K562 treated with DMSO at 1 percent for 48 hours (cell line): ENCODE results near the gene OR52H1. TPM values are rescaled to one million over a fixed set of nuclear protein-coding genes. Genes with fewer than 3 reads are reported as not detected.

Source experiments
- total RNA-seq: library from RNA; unstranded; fragments of 300-600 nt; gene quantifications from 2 replicates; pipeline ENCODE4 v1.2.3, GENCODE V29; 2022; ENCODE audit warnings: low replicate concordance; ENCODE audit errors: extremely low read depth

OR52H1 gene
- not detected in 2 replicates for total RNA-seq

GRCh38 chr11:5548440-5548839, at the start of gene OR52H1:
TSS of gene OR52H1 (minus strand) at chr11:5548540. CDS start at chr11:5545505, 3,035 bp downstream.

DNA sequence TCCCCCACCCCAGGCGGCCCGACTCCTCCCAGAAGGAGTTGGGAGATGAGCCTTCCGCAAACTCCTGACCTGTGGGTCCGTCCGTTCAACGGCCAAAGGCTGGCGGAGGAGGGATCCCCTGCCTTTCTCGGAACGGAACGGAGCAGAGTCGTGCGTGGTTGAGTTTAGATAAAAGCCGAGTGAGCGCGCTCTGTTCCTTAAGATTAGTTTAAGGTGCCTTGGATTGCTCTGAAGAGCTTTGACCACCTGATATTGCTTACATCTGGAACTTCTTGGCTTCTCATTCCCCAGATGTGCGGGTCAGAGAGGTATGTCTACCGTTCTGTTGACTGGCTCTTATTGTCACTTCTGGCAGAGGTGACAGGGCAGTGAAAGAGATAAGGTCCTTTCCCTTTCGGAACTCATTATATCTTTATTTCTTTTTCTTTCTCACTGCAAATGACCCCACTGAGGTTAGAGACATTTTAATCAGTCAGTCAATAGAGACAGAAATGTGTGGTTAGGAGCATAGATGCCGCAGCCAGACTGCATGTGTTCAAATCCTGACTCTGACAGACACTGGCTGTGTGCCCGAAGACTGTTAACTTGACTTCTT, 48.4 kb upstream of the OR52H1 start, which contains the start of gene TRIM6:
Gene TRIM6 (plus strand): TSS at position 31 of the 595 bp plus-strand sequence. CDS start 261 bp downstream, at position 292.

DNA sequence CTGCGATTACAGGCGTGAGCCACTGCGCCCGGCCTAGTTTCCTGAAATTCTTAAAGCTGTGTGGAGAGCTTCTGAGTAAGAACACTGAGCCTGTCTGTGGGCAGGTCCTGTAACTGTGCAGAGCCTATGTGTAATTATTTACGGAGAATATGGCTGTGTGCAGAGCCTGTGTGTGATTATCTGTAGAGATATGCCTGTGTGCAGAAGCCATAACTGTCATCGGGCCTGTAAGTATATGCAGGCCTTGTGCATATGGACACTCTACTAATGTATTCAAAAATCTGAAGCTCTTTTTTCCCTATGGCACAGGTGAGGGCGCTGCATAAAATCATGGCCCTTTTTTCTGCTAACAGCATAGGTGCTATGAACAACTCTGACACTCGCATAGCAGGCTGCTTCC, 32.2 kb upstream of the OR52H1 start, which contains the start of gene OR52B6:
Gene OR52B6 (plus strand): TSS at position 301 of the 400 bp plus-strand sequence. CDS start 0 bp downstream, at position 301.

DNA sequence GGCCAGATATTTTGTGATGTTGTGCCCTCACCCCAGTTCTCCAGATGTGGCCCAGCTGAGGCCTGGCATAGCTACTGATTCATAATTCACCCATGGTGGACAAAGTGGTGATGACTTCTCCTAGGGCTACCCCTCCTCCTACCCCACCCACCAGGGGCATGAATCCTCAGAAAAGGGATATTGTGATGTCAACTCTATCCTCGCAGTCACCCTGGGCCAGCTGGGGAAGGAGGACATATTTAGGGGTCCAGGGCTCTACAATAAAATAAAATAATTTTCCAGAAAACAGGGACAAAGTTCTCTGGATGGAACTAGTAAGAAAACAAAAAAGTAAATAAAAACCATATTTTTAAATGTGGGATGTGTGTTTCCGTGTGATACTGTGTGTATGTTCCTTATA, 31.7 kb downstream of the OR52H1 start, which contains the start of gene UBQLNL:
Gene UBQLNL (minus strand): TSS at position 101 of the 400 bp plus-strand sequence. CDS start 258 bp downstream, outside the sequence.

DNA sequence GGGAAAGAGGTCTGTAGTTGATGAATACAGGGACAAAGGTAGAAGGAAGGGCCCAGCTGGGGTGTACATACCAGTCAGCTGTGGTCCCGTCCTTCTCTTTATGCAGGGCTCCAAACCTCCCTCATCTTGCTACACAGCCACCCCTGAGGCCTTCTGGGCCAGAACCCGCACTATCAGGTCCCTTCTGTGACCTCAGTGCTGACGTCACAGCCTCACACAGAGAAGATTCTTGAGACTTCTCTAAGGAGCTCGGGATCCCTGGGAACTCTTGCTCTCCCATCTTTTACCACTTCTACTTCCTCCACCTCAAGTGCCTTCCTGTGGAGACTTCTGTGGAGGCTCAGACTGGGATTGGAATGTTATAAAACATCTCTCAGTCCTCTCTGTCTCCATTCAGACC, 38.5 kb downstream of the OR52H1 start, which contains the start of gene UBQLN3:
Gene UBQLN3 (minus strand): TSS at position 155 of the 400 bp plus-strand sequence. CDS start 399 bp downstream, outside the sequence.

Other genes with a start within 250 kb of the OR52H1 start
- not detected in 2 replicates for gene OR51B4, start 246.6 kb downstream of the OR52H1 start, total RNA-seq
- not detected in 2 replicates for gene OR51B2, start 224.2 kb downstream of the OR52H1 start, total RNA-seq
- not detected in 2 replicates for gene OR51B5, start 205.0 kb downstream of the OR52H1 start, total RNA-seq
- gene OR51B6, start 197.0 kb downstream of the OR52H1 start, total RNA-seq = not detected in 2 replicates
- gene OR51M1, start 164.7 kb downstream of the OR52H1 start, total RNA-seq = not detected in 2 replicates
- not detected in 2 replicates for gene OR51Q1, start 126.4 kb downstream of the OR52H1 start, total RNA-seq
- gene OR51I1, start 107.0 kb downstream of the OR52H1 start, total RNA-seq = not detected in 2 replicates
- gene OR51I2, start 99.2 kb downstream of the OR52H1 start, total RNA-seq = not detected in 2 replicates
- not detected in 2 replicates for gene OR52D1, start 59.9 kb downstream of the OR52H1 start, total RNA-seq
- not detected in 2 replicates for gene UBQLN3, start 38.6 kb downstream of the OR52H1 start, total RNA-seq
- gene UBQLNL, start 31.8 kb downstream of the OR52H1 start, total RNA-seq = not detected in 2 replicates
- not detected in 2 replicates for gene OR52B6, start 32.3 kb upstream of the OR52H1 start, total RNA-seq
- not detected in 2 replicates for gene TRIM6, start 48.1 kb upstream of the OR52H1 start, total RNA-seq
- not detected in 2 replicates for gene TRIM34, start 76.5 kb upstream of the OR52H1 start, total RNA-seq
- not detected in 2 replicates for gene TRIM5, start 136.5 kb upstream of the OR52H1 start, total RNA-seq
- gene TRIM22, start 141.2 kb upstream of the OR52H1 start, total RNA-seq = not detected in 2 replicates
- gene OR56B1, start 187.9 kb upstream of the OR52H1 start, total RNA-seq = not detected in 2 replicates
- not detected in 2 replicates for gene OR52N4, start 205.7 kb upstream of the OR52H1 start, total RNA-seq
- not detected in 2 replicates for gene OR52N5, start 234.8 kb upstream of the OR52H1 start, total RNA-seq
- gene OR52N1, start 242.7 kb upstream of the OR52H1 start, total RNA-seq = not detected in 2 replicates